HFFc6 (cell line): ENCODE results near the gene TYMS. TPM values are rescaled to one million over a fixed set of nuclear protein-coding genes. Genes with fewer than 3 reads are reported as not detected.

Experiments used
- DNase-seq: peaks from one replicate; pipeline ENCODE4 v3.0.0-alpha.2; 2018
- H3K27ac Mint-ChIP-seq: 2 replicates; pipeline ENCODE4 v1.8.0; 2020; ENCODE audit warnings: mild to moderate bottlenecking, mixed read lengths
- H3K27me3 Mint-ChIP-seq: 2 replicates; pipeline ENCODE4 v1.8.0; 2021; ENCODE audit warnings: mild to moderate bottlenecking, moderate library complexity, mixed read lengths; ENCODE audit not compliant: insufficient read depth
- H3K36me3 Mint-ChIP-seq: 2 replicates; pipeline ENCODE4 v1.8.0; 2021; ENCODE audit warnings: low read depth, mixed read lengths
- H3K4me1 Mint-ChIP-seq: 2 replicates; pipeline ENCODE4 v1.8.0; 2020; ENCODE audit warnings: low read depth, mixed read lengths
- H3K4me3 Mint-ChIP-seq: 2 replicates; pipeline ENCODE4 v1.8.0; 2020; ENCODE audit warnings: mild to moderate bottlenecking, moderate library complexity, mixed read lengths
- H3K9me3 Mint-ChIP-seq: 2 replicates; pipeline ENCODE4 v1.8.0; 2020; ENCODE audit warnings: mild to moderate bottlenecking, mixed read lengths
- total RNA-seq, 6 experiments: library from RNA; stranded (reverse); fragmentation: NEBNext Ultra II Directional; extraction: Animal tissue kit (Norgen Biotek cat#: 25700); gene quantifications; 2 replicates in 1 of 6; 3 replicates in 5 of 6; pipeline ENCODE4 v1.2.3, GENCODE V29; 2021
- TF ChIP-seq, protein P1 (sequence below): fragments of 200-600 bp; sonication (generic); IDR thresholded peaks from 2 replicates; pipeline ENCODE4 v1.5.0; 2021; ENCODE audit warnings: antibody characterized with exemption, mild to moderate bottlenecking

TYMS gene
- total RNA-seq, 6 experiments from 2014 or later = 88.6 to 179 (median 153) TPM

DNA sequence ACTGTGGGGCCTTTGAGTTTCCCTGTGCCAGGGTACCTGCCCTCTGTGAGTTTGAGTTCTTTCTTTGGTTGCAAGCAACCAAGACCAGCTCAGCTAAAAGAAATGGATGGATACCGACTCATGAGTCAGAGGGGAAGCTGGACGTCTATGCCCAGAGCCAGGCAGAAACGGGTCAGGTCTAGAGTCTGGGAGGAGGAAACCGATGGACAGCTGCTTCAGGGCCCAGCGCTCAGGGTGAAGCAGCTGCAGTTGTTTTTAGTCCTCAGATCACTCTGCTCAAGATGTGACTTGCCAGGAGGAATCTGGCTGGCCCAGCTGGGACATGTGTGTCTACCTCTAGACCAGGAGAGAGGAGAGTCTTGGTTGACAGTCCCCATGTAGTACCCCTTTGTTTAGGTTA lies 10.1 kb upstream of the TYMS start:
- Mint-ChIP-seq H3K9me3 (no peaks in the 10 kb centered on the region), H3K36me3 (no peaks in the 10 kb centered on the region), H3K27me3 (peaks cover 2% of the 10 kb centered on the region), H3K4me1 (peaks cover 15% of the 10 kb centered on the region), H3K4me3 (no peak overlapping the region), H3K27ac (no peak overlapping the region)
- TF ChIP-seq, protein P1, sequence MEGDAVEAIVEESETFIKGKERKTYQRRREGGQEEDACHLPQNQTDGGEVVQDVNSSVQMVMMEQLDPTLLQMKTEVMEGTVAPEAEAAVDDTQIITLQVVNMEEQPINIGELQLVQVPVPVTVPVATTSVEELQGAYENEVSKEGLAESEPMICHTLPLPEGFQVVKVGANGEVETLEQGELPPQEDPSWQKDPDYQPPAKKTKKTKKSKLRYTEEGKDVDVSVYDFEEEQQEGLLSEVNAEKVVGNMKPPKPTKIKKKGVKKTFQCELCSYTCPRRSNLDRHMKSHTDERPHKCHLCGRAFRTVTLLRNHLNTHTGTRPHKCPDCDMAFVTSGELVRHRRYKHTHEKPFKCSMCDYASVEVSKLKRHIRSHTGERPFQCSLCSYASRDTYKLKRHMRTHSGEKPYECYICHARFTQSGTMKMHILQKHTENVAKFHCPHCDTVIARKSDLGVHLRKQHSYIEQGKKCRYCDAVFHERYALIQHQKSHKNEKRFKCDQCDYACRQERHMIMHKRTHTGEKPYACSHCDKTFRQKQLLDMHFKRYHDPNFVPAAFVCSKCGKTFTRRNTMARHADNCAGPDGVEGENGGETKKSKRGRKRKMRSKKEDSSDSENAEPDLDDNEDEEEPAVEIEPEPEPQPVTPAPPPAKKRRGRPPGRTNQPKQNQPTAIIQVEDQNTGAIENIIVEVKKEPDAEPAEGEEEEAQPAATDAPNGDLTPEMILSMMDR = no peak
- DNase-seq = no peak

- Mint-ChIP-seq H3K27me3 (peaks cover 2% of the 10 kb centered on the region), H3K27ac (no peak overlapping the region), H3K9me3 (no peaks in the 10 kb centered on the region), H3K36me3 (no peaks in the 10 kb centered on the region), H3K4me1 (peaks cover 15% of the 10 kb centered on the region), H3K4me3 (no peak overlapping the region)
- TF ChIP-seq, protein P1 = no peak
- no peak for DNase-seq
Observed at GRCh38 chr18:649341-649740, 8.1 kb upstream of the TYMS start.

DNA sequence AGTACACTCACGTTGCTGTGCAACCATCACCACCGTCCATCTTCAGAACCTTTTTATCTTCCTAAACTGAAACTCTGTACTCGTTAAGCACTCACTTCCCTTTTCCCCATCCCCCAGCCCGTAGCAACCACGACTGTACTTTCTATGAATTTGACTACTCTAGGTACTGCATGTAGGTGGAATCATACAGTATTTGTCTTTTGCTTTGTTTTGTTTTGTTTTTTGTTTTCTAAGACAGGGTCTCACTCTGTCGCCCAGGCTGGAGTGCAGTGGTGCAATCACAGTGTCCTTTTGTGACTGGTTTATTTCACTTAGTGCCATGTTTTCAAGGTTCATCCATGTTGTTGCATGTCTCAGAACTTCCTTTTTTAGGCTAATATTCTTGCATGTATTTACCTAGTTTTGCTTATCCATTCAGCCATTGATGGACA lies 7.0 kb upstream of the TYMS start:
- peaks cover 1% of the 10 kb centered on the region; the same call in 1 of the 2 replicates for H3K36me3 Mint-ChIP-seq
- peaks cover 5% of the 10 kb centered on the region for H3K27me3 Mint-ChIP-seq
- TF ChIP-seq, protein P1 = no peak
- H3K9me3 Mint-ChIP-seq = no peaks in the 10 kb centered on the region
- no peak overlapping the region for H3K27ac Mint-ChIP-seq
- no peak overlapping the region for H3K4me3 Mint-ChIP-seq
- peaks cover 15% of the 10 kb centered on the region for H3K4me1 Mint-ChIP-seq
- no peak for DNase-seq

DNA sequence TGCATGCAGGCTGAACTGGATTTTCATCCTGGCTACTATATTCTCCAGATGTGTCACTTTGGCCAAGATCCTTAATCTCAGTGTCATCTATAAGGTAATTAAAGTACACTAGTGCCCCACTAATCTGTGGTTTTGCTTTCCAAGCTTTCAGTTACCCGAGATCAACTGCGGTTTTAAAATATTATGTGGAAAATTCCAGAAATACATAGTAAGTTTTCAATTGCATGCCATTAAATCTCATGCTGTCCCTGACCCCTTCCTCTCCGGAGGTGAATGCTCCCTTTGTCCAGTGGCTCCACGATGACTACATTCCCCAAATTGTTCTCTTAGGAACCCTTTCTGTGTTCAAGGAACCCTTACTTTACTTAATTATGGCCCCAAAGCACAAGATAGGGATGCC lies 5.3 kb upstream of the TYMS start:
- TF ChIP-seq, protein P1 = no peak
- peaks cover 15% of the 10 kb centered on the region for H3K4me1 Mint-ChIP-seq
- H3K9me3 Mint-ChIP-seq = no peaks in the 10 kb centered on the region; the same call in 1 of the 2 replicates
- DNase-seq = peak; percentile 17
- H3K27me3 Mint-ChIP-seq = peaks cover 4% of the 10 kb centered on the region; the same call in 1 of the 2 replicates
- H3K36me3 Mint-ChIP-seq = peaks cover 10% of the 10 kb centered on the region; the same call in 1 of the 2 replicates
- H3K27ac Mint-ChIP-seq = no peak overlapping the region
- H3K4me3 Mint-ChIP-seq = no peak overlapping the region

GRCh38 chr18:653512-653911 lies 3.9 kb upstream of the TYMS start:
- TF ChIP-seq, protein P1 = no peak
- no peaks in the 10 kb centered on the region; the same call in 1 of the 2 replicates for H3K9me3 Mint-ChIP-seq
- peaks cover 4% of the 10 kb centered on the region for H3K27me3 Mint-ChIP-seq
- H3K4me1 Mint-ChIP-seq = peaks cover 20% of the 10 kb centered on the region
- H3K27ac Mint-ChIP-seq = no peak overlapping the region
- no peak overlapping the region for H3K4me3 Mint-ChIP-seq
- no peak for DNase-seq
- peaks cover 10% of the 10 kb centered on the region; the same call in 1 of the 2 replicates for H3K36me3 Mint-ChIP-seq

DNA sequence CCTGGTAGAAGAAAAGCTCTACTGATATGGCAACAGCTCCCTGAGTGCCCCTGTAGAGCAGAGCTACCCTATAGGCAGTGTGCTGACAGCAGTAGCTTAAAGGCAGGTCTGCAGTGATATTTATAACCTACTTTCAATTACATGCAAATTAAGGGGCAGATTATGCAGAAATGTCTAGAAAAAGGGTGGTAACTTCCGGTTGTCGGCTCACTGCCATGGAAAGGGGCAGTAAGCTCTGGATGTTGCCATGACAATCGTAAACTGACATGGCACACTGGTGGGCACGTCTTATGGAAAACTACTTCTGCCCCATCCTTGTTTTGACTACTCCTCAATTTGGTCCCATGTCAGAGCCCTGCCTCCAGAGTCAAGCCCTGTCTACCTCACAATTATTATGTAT lies 2.9 kb upstream of the TYMS start:
- TF ChIP-seq, protein P1 = no peak
- H3K27ac Mint-ChIP-seq = no peak overlapping the region
- peaks cover 4% of the 10 kb centered on the region for H3K27me3 Mint-ChIP-seq
- H3K36me3 Mint-ChIP-seq = peaks cover 19% of the 10 kb centered on the region; the same call in 1 of the 2 replicates
- H3K9me3 Mint-ChIP-seq = no peaks in the 10 kb centered on the region; the same call in 1 of the 2 replicates
- no peak overlapping the region for H3K4me3 Mint-ChIP-seq
- no peak for DNase-seq
- H3K4me1 Mint-ChIP-seq = peaks cover 25% of the 10 kb centered on the region
